ENCODE data around the gene DAD1.
"Not testable (repeated sequence)": the region's sequence is repeated elsewhere in the genome, so short reads cannot be mapped to it uniquely, and the experiment has no call there.

GRCh38 chr14:22615765-22616164 lies 26.7 kb upstream of the DAD1 start:
- TF ChIP-seq CTCF, POLR2A (IDR thresholded peaks at IDR 0.05): not testable (repeated sequence)

All from adrenal gland (tissue), 5 donors.